DND-41 (cell line): ENCODE data around the gene GTPBP4.

Source experiments
- ATAC-seq: fragments of 200-7000 bp; cut with Tn5 transposase; 3 replicates; pipeline ENCODE4 v1.9.1; 2021; ENCODE audit warnings: low read depth; ENCODE audit not compliant: insufficient read depth
- DNase-seq: peaks from one replicate; pipeline ENCODE4 v3.0.0-alpha.2; 2020
- H2AFZ ChIP-seq: 2 replicates; pipeline ENCODE4 v1.6.0; 2012; ENCODE audit warnings: low read depth, low read length
- H3K27ac ChIP-seq: 2 replicates; pipeline ENCODE4 v1.5.1; 2012; ENCODE audit warnings: low read length, inconsistent platforms
- H3K27me3 ChIP-seq: fragments of 200-600 bp; sonication (generic); 2 replicates; pipeline ENCODE4 v1.6.0; 2012; ENCODE audit warnings: low read length, mild to moderate bottlenecking, inconsistent platforms; ENCODE audit not compliant: insufficient read depth, poor library complexity
- H3K36me3 ChIP-seq: 2 replicates; pipeline ENCODE4 v1.5.1; 2012; ENCODE audit warnings: low read length, inconsistent platforms; ENCODE audit not compliant: insufficient read depth
- H3K4me1 ChIP-seq: 2 replicates; pipeline ENCODE4 v1.5.1; 2012; ENCODE audit warnings: mild to moderate bottlenecking, low read length; ENCODE audit not compliant: insufficient read depth
- H3K4me2 ChIP-seq: 2 replicates; pipeline ENCODE4 v1.6.0; 2012; ENCODE audit warnings: mild to moderate bottlenecking, moderate library complexity, low read length, inconsistent platforms; ENCODE audit not compliant: insufficient read depth
- H3K4me3 ChIP-seq, 2 experiments: fragments of 200-600 bp in 1 of 2; shearing (Covaris generic) in 1 of 2; 2 replicates each; pipeline ENCODE4 v1.5.1; 2012 to 2016; ENCODE audit warnings: inconsistent platforms in 2 of 2, low read length in 2 of 2, mild to moderate bottlenecking in 2 of 2, low read depth in 1 of 2, moderate library complexity in 1 of 2
- H3K79me2 ChIP-seq: 2 replicates; pipeline ENCODE4 v1.6.0; 2012; ENCODE audit warnings: low read length, inconsistent platforms; ENCODE audit not compliant: insufficient read depth
- H3K9ac ChIP-seq: 2 replicates; pipeline ENCODE4 v1.6.0; 2012; ENCODE audit warnings: low read depth, mild to moderate bottlenecking, inconsistent platforms, low read length, moderate library complexity
- H3K9me3 ChIP-seq: 2 replicates; pipeline ENCODE4 v1.5.1; 2012; ENCODE audit warnings: low read length, moderate library complexity, mild to moderate bottlenecking, inconsistent platforms; ENCODE audit not compliant: insufficient read depth, severe bottlenecking
- H4K20me1 ChIP-seq: 2 replicates; pipeline ENCODE4 v1.6.0; 2012; ENCODE audit warnings: low read length; ENCODE audit not compliant: insufficient read depth
- EZH2 ChIP-seq: IDR thresholded peaks from 3 replicates; pipeline ENCODE4 v1.6.1; 2012; ENCODE audit warnings: borderline replicate concordance, low read depth, mild to moderate bottlenecking, moderate library complexity, low read length, inconsistent platforms; ENCODE audit not compliant: severe bottlenecking
- TF ChIP-seq, protein P1 (sequence below): IDR thresholded peaks from 2 replicates; pipeline ENCODE4 v1.5.1; 2012; ENCODE audit warnings: borderline replicate concordance, low read length, moderate library complexity, mild to moderate bottlenecking; ENCODE audit not compliant: poor library complexity, severe bottlenecking; ENCODE audit errors: extremely low read depth

Gene GTPBP4

DNA sequence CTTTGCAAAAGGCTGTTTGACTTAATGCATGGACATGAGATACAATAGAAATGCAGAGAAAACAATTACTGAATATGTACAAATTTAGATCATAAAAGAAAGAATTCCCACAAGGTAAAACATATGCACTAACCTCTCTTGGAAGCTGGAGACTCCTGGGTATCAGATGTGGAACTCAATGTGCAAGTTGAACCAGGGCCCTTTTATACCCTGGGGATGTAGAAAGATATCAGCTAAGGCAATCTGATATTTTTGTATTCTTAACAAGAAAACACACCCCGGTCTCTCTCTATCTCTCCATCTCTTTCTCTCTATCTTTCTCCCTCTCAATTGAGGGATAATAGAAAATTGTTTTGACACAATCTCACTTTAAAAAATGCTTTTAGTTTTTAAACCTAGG is 37.4 kb downstream of the GTPBP4 start, which contains the start of gene IDI2:
TSS of gene IDI2 (minus strand) at position 177 of the 400 bp plus-strand sequence. CDS start 1,136 bp downstream, outside the sequence.
- H3K27ac ChIP-seq, result no peak within 1 kb of the TSS
- H3K9ac ChIP-seq, result no peak within 1 kb of the TSS
- no peak for ATAC-seq
- H3K9me3 ChIP-seq, result no peaks in the 10 kb centered on the region
- no peak within 1 kb of the TSS for H2AFZ ChIP-seq
- no peak within 1 kb of the TSS for H3K4me2 ChIP-seq
- DNase-seq, result no peak
- no peaks in the 10 kb centered on the region for H4K20me1 ChIP-seq
- H3K79me2 ChIP-seq, result no peaks in the 10 kb centered on the region
- H3K27me3 ChIP-seq, result no peaks in the 10 kb centered on the region
- no peaks in the 10 kb centered on the region for H3K4me1 ChIP-seq
- H3K36me3 ChIP-seq, result no peaks in the 10 kb centered on the region
- no peak within 1 kb of the TSS for H3K4me3 ChIP-seq
- TF ChIP-seq EZH2, result no peak
- TF ChIP-seq, protein P1, sequence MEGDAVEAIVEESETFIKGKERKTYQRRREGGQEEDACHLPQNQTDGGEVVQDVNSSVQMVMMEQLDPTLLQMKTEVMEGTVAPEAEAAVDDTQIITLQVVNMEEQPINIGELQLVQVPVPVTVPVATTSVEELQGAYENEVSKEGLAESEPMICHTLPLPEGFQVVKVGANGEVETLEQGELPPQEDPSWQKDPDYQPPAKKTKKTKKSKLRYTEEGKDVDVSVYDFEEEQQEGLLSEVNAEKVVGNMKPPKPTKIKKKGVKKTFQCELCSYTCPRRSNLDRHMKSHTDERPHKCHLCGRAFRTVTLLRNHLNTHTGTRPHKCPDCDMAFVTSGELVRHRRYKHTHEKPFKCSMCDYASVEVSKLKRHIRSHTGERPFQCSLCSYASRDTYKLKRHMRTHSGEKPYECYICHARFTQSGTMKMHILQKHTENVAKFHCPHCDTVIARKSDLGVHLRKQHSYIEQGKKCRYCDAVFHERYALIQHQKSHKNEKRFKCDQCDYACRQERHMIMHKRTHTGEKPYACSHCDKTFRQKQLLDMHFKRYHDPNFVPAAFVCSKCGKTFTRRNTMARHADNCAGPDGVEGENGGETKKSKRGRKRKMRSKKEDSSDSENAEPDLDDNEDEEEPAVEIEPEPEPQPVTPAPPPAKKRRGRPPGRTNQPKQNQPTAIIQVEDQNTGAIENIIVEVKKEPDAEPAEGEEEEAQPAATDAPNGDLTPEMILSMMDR, result no peak

DNA sequence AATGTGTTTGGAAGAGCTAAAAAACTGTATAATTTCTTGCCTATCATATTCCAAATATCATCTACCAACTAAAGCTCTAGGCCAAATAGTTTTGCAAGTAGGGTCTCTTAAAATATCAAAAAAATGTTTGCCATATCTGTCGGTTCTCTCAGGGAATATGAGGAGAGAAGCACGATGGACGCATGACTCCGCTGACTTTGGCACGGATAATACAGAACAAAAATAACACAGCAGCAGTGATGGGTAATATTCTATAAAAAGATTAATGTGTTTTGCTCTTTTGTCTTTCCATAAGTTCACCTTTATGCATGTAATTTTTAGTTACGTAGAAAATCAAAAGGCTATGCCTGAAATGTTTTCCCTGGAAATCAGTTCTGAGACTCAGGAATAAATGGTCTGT is 38.3 kb downstream of the GTPBP4 start:
- Histone ChIP-seq H4K20me1 (no peaks in the 10 kb centered on the region), H3K4me1 (no peaks in the 10 kb centered on the region), H3K79me2 (no peaks in the 10 kb centered on the region), H3K4me2 (no peak overlapping the region), H3K36me3 (no peaks in the 10 kb centered on the region), H3K9ac (no peak overlapping the region), H3K4me3 (no peak overlapping the region), H3K27ac (no peak overlapping the region), H3K9me3 (no peaks in the 10 kb centered on the region), H3K27me3 (no peaks in the 10 kb centered on the region), H2AFZ (no peak overlapping the region)
- TF ChIP-seq EZH2, result no peak
- TF ChIP-seq, protein P1, result no peak
- no peak for ATAC-seq
- no peak for DNase-seq

GRCh38 chr10:1029838-1030237 is 41.6 kb downstream of the GTPBP4 start:
- no peak overlapping the region for H3K27ac ChIP-seq
- TF ChIP-seq EZH2, result no peak
- TF ChIP-seq, protein P1, result no peak
- no peaks in the 10 kb centered on the region for H3K27me3 ChIP-seq
- no peaks in the 10 kb centered on the region for H4K20me1 ChIP-seq
- H3K4me2 ChIP-seq, result no peak overlapping the region
- H3K9me3 ChIP-seq, result no peaks in the 10 kb centered on the region
- no peak for ATAC-seq
- H3K4me1 ChIP-seq, result no peaks in the 10 kb centered on the region
- H3K79me2 ChIP-seq, result no peaks in the 10 kb centered on the region
- H3K4me3 ChIP-seq, result no peak overlapping the region
- no peaks in the 10 kb centered on the region for H3K36me3 ChIP-seq
- DNase-seq, result no peak
- H3K9ac ChIP-seq, result no peak overlapping the region
- H2AFZ ChIP-seq, result no peak overlapping the region

GRCh38 chr10:1033601-1034000 is 45.4 kb downstream of the GTPBP4 start:
- no peak overlapping the region for H3K4me2 ChIP-seq
- H3K9me3 ChIP-seq, result no peaks in the 10 kb centered on the region
- H3K27me3 ChIP-seq, result no peaks in the 10 kb centered on the region
- H3K4me3 ChIP-seq, result no peak overlapping the region
- DNase-seq, result no peak
- no peak overlapping the region for H3K9ac ChIP-seq
- no peak for ATAC-seq
- no peaks in the 10 kb centered on the region for H3K79me2 ChIP-seq
- no peak overlapping the region for H3K27ac ChIP-seq
- no peaks in the 10 kb centered on the region for H3K4me1 ChIP-seq
- no peak for TF ChIP-seq EZH2
- TF ChIP-seq, protein P1, result no peak
- H2AFZ ChIP-seq, result no peak overlapping the region
- peaks cover 20% of the 10 kb centered on the region; the same call in 1 of the 2 replicates for H3K36me3 ChIP-seq
- peaks cover 10% of the 10 kb centered on the region; the same call in 1 of the 2 replicates for H4K20me1 ChIP-seq
